Adrenal gland (tissue), 12 donors: ENCODE data around the gene TOMM40. TPM values are rescaled to one million over a fixed set of nuclear protein-coding genes. Genes with fewer than 3 reads are reported as not detected.
A peak's percentile ranks its signal among the peaks of the same experiment; 100 is the strongest.

Experiments
- DNase-seq, 7 donors: peaks; one replicate each; pipeline ENCODE4 v3.0.0-alpha.2; 2019 to 2020
- H3K27ac ChIP-seq, 5 donors: fragments of 200-600 bp; sonication (generic) in 4 of 5; 1 replicate in 3 of 5; 2 replicates in 2 of 5; pipeline versions ENCODE4 v1.5.1 to v1.8.0; 2016 to 2020; ENCODE audit warnings: mild to moderate bottlenecking in 1 of 5
- H3K27me3 ChIP-seq: fragments of 200-600 bp; 2 replicates; pipeline ENCODE4 v1.8.0; 2021
- H3K36me3 ChIP-seq, 2 donors: fragments of 200-600 bp; replicated peaks in 1 of 2; 1 replicate in 1 of 2; 2 replicates in 1 of 2; pipeline versions ENCODE4 v1.5.1 to v1.8.0; 2018 to 2022
- H3K4me1 ChIP-seq, 2 donors: fragments of 200-600 bp; replicated peaks in 1 of 2; 1 replicate in 1 of 2; 2 replicates in 1 of 2; pipeline versions ENCODE4 v1.5.1 to v1.8.0; 2018 to 2021
- H3K4me3 ChIP-seq, 4 donors: fragments of 200-600 bp; sonication (generic) in 3 of 4; one replicate each; pipeline ENCODE4 v1.5.1; 2016 to 2018
- H3K9me3 ChIP-seq, 3 donors: fragments of 200-600 bp; sonication (generic) in 1 of 3; replicated peaks in 1 of 3; 1 replicate in 2 of 3; 2 replicates in 1 of 3; pipeline versions ENCODE4 v1.5.1 to v1.8.0; 2016 to 2021
- CTCF ChIP-seq, 6 experiments: fragments of 450-650 bp in 4 of 6; fragments of 200-600 bp in 2 of 6; sonication (generic) in 1 of 6; IDR thresholded peaks; 1 replicate in 5 of 6; 2 replicates in 1 of 6; pipeline versions ENCODE4 v1.5.1 to v1.8.0; 2016 to 2021; ENCODE audit warnings: antibody characterized with exemption in 6 of 6, mild to moderate bottlenecking in 2 of 6, moderate library complexity in 1 of 6
- POLR2A ChIP-seq, 2 donors: fragments of 450-650 bp; IDR thresholded peaks; one replicate each; pipeline ENCODE4 v1.6.1; 2017; ENCODE audit warnings: antibody characterized with exemption in 2 of 2, mild to moderate bottlenecking in 2 of 2, moderate library complexity in 1 of 2
- WGBS, 4 donors: extraction: QIAGEN DNeasy Blood & Tissue Kit in 2 of 4; methylation state at CpG; one replicate each; pipeline versions ENCODE4 v1.1.5 to v1.1.7; 2013 to 2017; 5-methylcytosine and 5-hydroxymethylcytosine counted together
- intact Hi-C, 2 donors: fragments of 100-400 bp; cut with DNase I; formaldehyde crosslinking; loops; one replicate each; pipeline versions ENCODE4 v1.14.1 to v1.15.0; 2022 to 2023
- polyA plus RNA-seq, 3 donors: library from polyadenylated mRNA; stranded (reverse); fragments of 200-250 nt in 2 of 3; fragments of 350-450 nt in 1 of 3; fragmentation: Illumina TruSeq in 1 of 3; extraction: RNeasy Lipid Tissue Mini Kit (QIAGEN cat#74804) in 1 of 3; gene quantifications; one replicate each; pipeline ENCODE4 v1.2.3, GENCODE V29; 2013 to 2014
- total RNA-seq, 9 donors: library from RNA; depleted of rRNA in 4 of 9; stranded (reverse); fragments of >200 nt in 4 of 9; fragments of 120-200 nt in 1 of 9; fragmentation: NEBNext Ultra II Directional in 1 of 9; extraction: Animal tissue kit (Norgen Biotek cat#: 25700) in 1 of 9; gene quantifications; one replicate each; pipeline versions ENCODE4 v1.1.0 to v1.2.4, GENCODE V29; 2013 to 2023
- donor health status: healthy with polysubstance abuse.
- donor health status: Bipolar disorder and iron deficiency.
- donor health status: DM: yes; HTN: yes; CAD: no.
- donor health status: DM: no; HTN: no; CAD: no.
- donor health status: DM: no; HTN: no; CAD: no.
- donor health status: DM: yes; HTN: yes; CAD: no.

Gene TOMM40
- total and polyA plus RNA-seq, 12 donors, result 53.1 to 248 (median 68.8) TPM

GRCh38 chr19:44892932-44893331 is 1.9 kb downstream of the TOMM40 start:
- WGBS, 4 donors, result 69 to 78% (median 75%) methylated on average over 4 to 7 of the region's 7 CpGs
- peaks cover 0 to 52% of the 10 kb centered on the region in 2 donors for H3K36me3 ChIP-seq
- peak overlapping the region in 2 of 5 donors; percentile 46 to 97 for H3K27ac ChIP-seq
- no peaks in the 10 kb centered on the region for H3K27me3 ChIP-seq
- DNase-seq, result no peak
- TF ChIP-seq POLR2A (IDR thresholded peaks at IDR 0.05), result no peak
- no peak for TF ChIP-seq CTCF (IDR thresholded peaks at IDR 0.05)
- H3K4me1 ChIP-seq, result peaks cover 25 to 32% of the 10 kb centered on the region in 2 donors
- no peaks in the 10 kb centered on the region for H3K9me3 ChIP-seq
- H3K4me3 ChIP-seq, result no peak overlapping the region
- intact Hi-C loops, result no loop called here

GRCh38 chr19:44893332-44894051 is 2.4 kb downstream of the TOMM40 start:
- TF ChIP-seq CTCF (IDR thresholded peaks at IDR 0.05) (no peak), POLR2A (IDR thresholded peaks at IDR 0.05) (no peak)
- Histone ChIP-seq H3K4me1 (peaks cover 25 to 32% of the 10 kb centered on the region in 2 donors), H3K4me3 (no peak overlapping the region), H3K36me3 (peaks cover 0 to 51% of the 10 kb centered on the region in 2 donors), H3K27ac (peak overlapping the region in 3 of 5 donors; percentile 46 to 97 (median 73)), H3K9me3 (no peaks in the 10 kb centered on the region), H3K27me3 (no peaks in the 10 kb centered on the region)
- no peak for DNase-seq
- 80 to 84% (median 82%) methylated on average over 11 to 18 of the region's 18 CpGs for WGBS, 4 donors
- intact Hi-C loops, result no loop called here

GRCh38 chr19:44894052-44894400 is 3.0 kb downstream of the TOMM40 start:
- Histone ChIP-seq H3K4me1 (peaks cover 25 to 32% of the 10 kb centered on the region in 2 donors), H3K36me3 (peaks cover 0 to 51% of the 10 kb centered on the region in 2 donors), H3K27me3 (no peaks in the 10 kb centered on the region), H3K27ac (peak overlapping the region in 3 of 5 donors; percentile 46 to 97 (median 73)), H3K9me3 (no peaks in the 10 kb centered on the region), H3K4me3 (no peak overlapping the region)
- no peak for TF ChIP-seq POLR2A (IDR thresholded peaks at IDR 0.05)
- TF ChIP-seq CTCF (IDR thresholded peaks at IDR 0.05), result no peak
- no peak for DNase-seq
- WGBS, 4 donors, result 58 to 81% (median 62%) methylated on average over 6 of the region's 6 CpGs
- intact Hi-C loops, result no loop called here

- Histone ChIP-seq H3K27ac (peak overlapping the region in 4 of 5 donors; percentile 17 to 75 (median 56)), H3K4me1 (peaks cover 20 to 27% of the 10 kb centered on the region in 2 donors), H3K36me3 (peaks cover 0 to 51% of the 10 kb centered on the region in 2 donors), H3K9me3 (no peaks in the 10 kb centered on the region), H3K27me3 (no peaks in the 10 kb centered on the region), H3K4me3 (no peak overlapping the region)
- DNase-seq, result peak; percentile 68 to 86 (median 81)
- intact Hi-C loops, result no loop called here
- WGBS, 4 donors, result 43 to 57% (median 50%) methylated on average over 9 of the region's 9 CpGs
- TF ChIP-seq POLR2A (IDR thresholded peaks at IDR 0.05) (no peak), CTCF (IDR thresholded peaks at IDR 0.05) (no peak)
Measured at GRCh38 chr19:44894946-44895345, 3.9 kb downstream of the TOMM40 start.
